OCI-LY3 (cell line): Measurements from ENCODE around the gene RBMX2.
"Not testable (repeated sequence)": the region's sequence is repeated elsewhere in the genome, so short reads cannot be mapped to it uniquely, and the experiment has no call there.

Source experiments
- H2AFZ ChIP-seq: fragments of 200-600, 300-600 bp; shearing (Covaris generic); 2 replicates; pipeline ENCODE4 v1.6.0; 2014; ENCODE audit warnings: antibody characterized with exemption, low read depth, low read length
- H3K27ac ChIP-seq: fragments of 200-600, 300-600 bp; sonication (generic); 2 replicates; pipeline ENCODE4 v1.5.1; 2014; ENCODE audit warnings: mild to moderate bottlenecking, low read length, moderate library complexity, mixed read lengths
- H3K27me3 ChIP-seq: fragments of 200-600, 300-600 bp; sonication (generic); 2 replicates; pipeline ENCODE4 v1.6.1; 2014; ENCODE audit warnings: low read depth, low read length, mixed read lengths
- H3K36me3 ChIP-seq: fragments of 200-600, 300-600 bp; sonication (generic); replicated peaks from 2 replicates; pipeline ENCODE3; 2014; ENCODE audit warnings: low read depth, low read length, mixed read lengths
- H3K4me1 ChIP-seq: fragments of 300-600, 200-600 bp; sonication (generic); 2 replicates; pipeline ENCODE4 v1.6.1; 2014; ENCODE audit warnings: low read length, mixed read lengths
- H3K4me2 ChIP-seq: fragments of 200-600, 300-600 bp; sonication (generic); 2 replicates; pipeline ENCODE4 v1.6.1; 2014; ENCODE audit warnings: low read length, mixed read lengths
- H3K4me3 ChIP-seq: fragments of 300-600, 200-600 bp; sonication (generic); 2 replicates; pipeline ENCODE4 v1.5.1; 2014; ENCODE audit warnings: antibody characterized with exemption, mild to moderate bottlenecking, low read length, moderate library complexity
- H3K79me2 ChIP-seq: fragments of 300-600, 200-600 bp; shearing (Covaris generic); 2 replicates; pipeline ENCODE4 v1.6.1; 2014; ENCODE audit warnings: mild to moderate bottlenecking, low read length, mixed read lengths
- H3K9ac ChIP-seq: fragments of 300-600, 200-600 bp; shearing (Covaris generic); 2 replicates; pipeline ENCODE4 v1.6.0; 2014; ENCODE audit warnings: mild to moderate bottlenecking, low read length, moderate library complexity
- H3K9me3 ChIP-seq: fragments of 200-600, 300-600 bp; shearing (Covaris generic); 2 replicates; pipeline ENCODE4 v1.6.1; 2014; ENCODE audit warnings: low read length, mixed read lengths; ENCODE audit not compliant: insufficient read depth
- H4K20me1 ChIP-seq: fragments of 200-600, 300-600 bp; sonication (generic); 2 replicates; pipeline ENCODE4 v1.6.1; 2016; ENCODE audit warnings: low read length, mixed read lengths; ENCODE audit not compliant: insufficient read depth
- CTCF ChIP-seq: fragments of 200-600, 300-600 bp; sonication (generic); IDR thresholded peaks from 2 replicates; pipeline ENCODE4 v1.5.1; 2014; ENCODE audit warnings: antibody characterized with exemption, low read length, low read depth
- EZH2phosphoT487 ChIP-seq: fragments of 200-600 bp; shearing (Covaris generic); IDR thresholded peaks from 2 replicates; pipeline ENCODE4 v1.6.1; 2018; ENCODE audit warnings: antibody characterized with exemption, mixed run types, low read depth

RBMX2 gene, protein sequence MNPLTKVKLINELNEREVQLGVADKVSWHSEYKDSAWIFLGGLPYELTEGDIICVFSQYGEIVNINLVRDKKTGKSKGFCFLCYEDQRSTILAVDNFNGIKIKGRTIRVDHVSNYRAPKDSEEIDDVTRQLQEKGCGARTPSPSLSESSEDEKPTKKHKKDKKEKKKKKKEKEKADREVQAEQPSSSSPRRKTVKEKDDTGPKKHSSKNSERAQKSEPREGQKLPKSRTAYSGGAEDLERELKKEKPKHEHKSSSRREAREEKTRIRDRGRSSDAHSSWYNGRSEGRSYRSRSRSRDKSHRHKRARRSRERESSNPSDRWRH

DNA sequence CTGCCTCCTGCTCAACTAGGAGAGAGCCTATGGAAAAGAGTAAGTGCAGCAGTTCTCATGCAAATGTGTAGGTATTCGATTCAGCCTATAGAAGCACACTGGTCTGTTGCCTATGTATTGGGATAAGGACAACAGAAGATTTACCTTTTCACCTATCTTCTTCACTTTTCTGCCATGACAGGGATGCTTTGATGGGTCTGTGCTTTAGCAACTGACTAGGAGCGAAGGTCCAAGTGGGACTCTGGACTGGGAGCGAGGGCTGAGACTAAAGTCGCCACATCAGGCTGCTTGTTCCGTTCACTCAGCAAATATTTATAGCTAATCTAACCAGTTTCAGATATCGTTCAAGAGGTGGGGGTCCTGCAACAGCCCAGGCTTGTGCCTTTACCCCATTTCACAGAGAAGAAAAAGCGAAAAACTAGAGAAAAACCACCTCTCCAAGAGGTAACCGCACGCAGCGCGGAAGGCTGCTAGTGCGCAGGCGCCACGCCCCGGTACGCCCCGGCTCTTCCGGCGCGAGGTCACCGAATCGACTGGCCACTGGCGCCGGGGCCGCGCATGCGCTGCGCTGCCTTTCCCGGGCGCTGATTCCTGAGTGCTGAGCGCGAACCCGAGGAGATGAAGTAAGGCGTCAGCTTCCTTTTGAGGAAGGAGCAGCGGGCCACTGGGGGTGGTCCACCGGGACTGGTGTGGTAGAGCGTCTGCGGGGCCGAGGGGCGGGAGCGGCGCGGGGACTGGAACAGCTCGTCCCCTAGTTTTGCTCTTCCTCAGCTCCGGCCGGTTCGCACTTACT, at the start of gene RBMX2:
RBMX2 (plus strand) TSS at position 573 of the 793 bp plus-strand sequence; CDS start at position 619, 46 bp downstream.
- Histone ChIP-seq H2AFZ (peak within 1 kb of the TSS; percentile 98), H3K9me3 (no peaks in the 10 kb centered on the region), H3K4me3 (peak within 1 kb of the TSS; percentile 98), H3K4me1 (peaks cover 6% of the 10 kb centered on the region; the same call in 1 of the 2 replicates), H3K4me2 (peak within 1 kb of the TSS; percentile 93), H3K79me2 (peaks cover 23% of the 10 kb centered on the region), H3K27me3 (no peaks in the 10 kb centered on the region), H3K27ac (peak within 1 kb of the TSS; percentile 63), H3K36me3 (peaks cover 9% of the 10 kb centered on the region), H3K9ac (peak within 1 kb of the TSS; percentile 88), H4K20me1 (no peaks in the 10 kb centered on the region)
- TF ChIP-seq EZH2phosphoT487 (no peak), CTCF (no peak)

DNA sequence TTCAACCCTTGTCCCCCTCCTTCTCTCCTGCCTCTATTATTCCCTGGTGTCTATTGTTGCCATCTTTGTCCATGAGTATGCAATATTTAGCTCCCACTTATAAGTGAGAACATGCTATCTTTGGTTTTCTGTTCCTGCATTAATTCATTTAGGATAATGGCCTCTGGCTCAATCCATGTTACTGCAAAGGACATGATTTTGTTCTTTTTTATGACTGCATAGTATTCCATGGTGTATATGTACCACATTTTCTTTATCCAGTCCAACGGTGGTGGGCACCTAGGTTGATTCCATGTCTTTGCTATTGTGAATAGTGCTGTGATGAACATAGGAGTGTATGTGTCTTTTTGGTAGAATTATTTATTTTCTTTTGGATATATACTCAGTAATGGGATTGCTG, 49.7 kb upstream of the RBMX2 start:
- not testable (repeated sequence) for H3K4me2 ChIP-seq, H3K27me3 ChIP-seq, H3K9ac ChIP-seq, H3K4me3 ChIP-seq, H3K4me1 ChIP-seq, H3K36me3 ChIP-seq, H2AFZ ChIP-seq, H4K20me1 ChIP-seq, H3K9me3 ChIP-seq, H3K27ac ChIP-seq, H3K79me2 ChIP-seq

DNA sequence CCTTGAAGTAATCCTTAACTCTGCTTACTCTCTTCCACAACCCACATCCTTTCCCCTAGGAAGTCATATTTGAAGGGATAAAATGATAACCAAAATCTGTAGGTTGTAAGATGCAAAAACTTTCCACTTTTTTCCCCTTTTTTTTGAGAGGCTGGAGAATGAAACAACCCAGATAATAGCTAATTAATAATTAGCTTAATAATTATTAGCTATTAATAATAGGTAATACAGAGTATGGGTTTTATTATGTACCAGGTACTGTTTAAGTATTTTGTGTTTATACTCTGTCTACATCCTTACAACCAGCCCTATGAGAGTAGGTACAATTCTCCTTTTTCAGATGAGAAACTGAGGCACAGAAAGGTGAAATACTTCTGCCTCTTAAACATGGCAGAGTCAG, 25.7 kb upstream of the RBMX2 start:
- Histone ChIP-seq H2AFZ (no peak overlapping the region), H3K79me2 (no peaks in the 10 kb centered on the region), H3K9me3 (no peaks in the 10 kb centered on the region), H4K20me1 (no peaks in the 10 kb centered on the region), H3K27me3 (no peaks in the 10 kb centered on the region), H3K4me2 (no peak overlapping the region), H3K4me1 (no peaks in the 10 kb centered on the region), H3K4me3 (no peak overlapping the region), H3K36me3 (no peaks in the 10 kb centered on the region), H3K9ac (no peak overlapping the region), H3K27ac (no peak overlapping the region)
- no peak for TF ChIP-seq CTCF
- no peak for TF ChIP-seq EZH2phosphoT487

DNA sequence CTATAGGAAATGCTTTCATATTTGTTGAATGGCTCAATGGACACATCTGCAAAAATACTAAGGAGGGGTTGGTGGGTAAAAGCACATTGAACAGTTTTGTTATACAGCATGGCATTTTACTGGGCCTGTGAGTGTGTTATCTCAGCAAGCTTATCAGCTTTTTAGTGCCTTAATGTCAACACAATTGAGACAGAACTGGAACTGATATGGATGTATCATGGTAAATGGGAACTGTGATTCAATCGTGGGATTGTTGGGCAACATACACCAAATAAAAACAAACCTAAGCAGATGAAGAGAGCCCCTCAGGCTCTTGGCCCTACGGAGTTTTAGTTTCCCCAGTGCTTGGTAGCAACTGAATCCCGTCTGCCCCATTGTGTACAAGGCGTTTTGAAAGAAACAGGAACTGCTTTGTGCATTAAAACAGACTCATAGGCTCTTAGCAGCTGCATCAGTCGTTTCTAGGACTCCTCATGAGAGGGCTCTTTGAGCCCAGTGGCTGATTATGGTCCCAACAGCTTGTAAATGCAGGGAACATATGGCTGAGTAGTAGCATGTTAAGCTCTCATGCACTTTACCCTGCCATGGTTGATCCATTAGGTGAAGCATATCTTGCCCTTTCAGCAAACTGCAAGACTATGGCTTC, 23.6 kb upstream of the RBMX2 start:
- TF ChIP-seq EZH2phosphoT487 (no peak), CTCF (no peak)
- H3K79me2 ChIP-seq, result no peaks in the 10 kb centered on the region
- no peaks in the 10 kb centered on the region for H3K27me3 ChIP-seq
- no peaks in the 10 kb centered on the region for H4K20me1 ChIP-seq
- no peaks in the 10 kb centered on the region for H3K4me1 ChIP-seq
- no peaks in the 10 kb centered on the region for H3K36me3 ChIP-seq
- no peaks in the 10 kb centered on the region for H3K9me3 ChIP-seq
- H3K27ac ChIP-seq, result no peak overlapping the region
- no peak overlapping the region for H2AFZ ChIP-seq
- H3K9ac ChIP-seq, result no peak overlapping the region
- H3K4me3 ChIP-seq, result no peak overlapping the region
- H3K4me2 ChIP-seq, result no peak overlapping the region
